Measurements from ENCODE around the gene FCRLA.
A peak's percentile ranks its signal among the peaks of the same experiment; 100 is the strongest.
"Not testable (repeated sequence)": the region's sequence is repeated elsewhere in the genome, so short reads cannot be mapped to it uniquely, and the experiment has no call there.

The FCRLA gene, protein sequence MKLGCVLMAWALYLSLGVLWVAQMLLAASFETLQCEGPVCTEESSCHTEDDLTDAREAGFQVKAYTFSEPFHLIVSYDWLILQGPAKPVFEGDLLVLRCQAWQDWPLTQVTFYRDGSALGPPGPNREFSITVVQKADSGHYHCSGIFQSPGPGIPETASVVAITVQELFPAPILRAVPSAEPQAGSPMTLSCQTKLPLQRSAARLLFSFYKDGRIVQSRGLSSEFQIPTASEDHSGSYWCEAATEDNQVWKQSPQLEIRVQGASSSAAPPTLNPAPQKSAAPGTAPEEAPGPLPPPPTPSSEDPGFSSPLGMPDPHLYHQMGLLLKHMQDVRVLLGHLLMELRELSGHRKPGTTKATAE

DNA sequence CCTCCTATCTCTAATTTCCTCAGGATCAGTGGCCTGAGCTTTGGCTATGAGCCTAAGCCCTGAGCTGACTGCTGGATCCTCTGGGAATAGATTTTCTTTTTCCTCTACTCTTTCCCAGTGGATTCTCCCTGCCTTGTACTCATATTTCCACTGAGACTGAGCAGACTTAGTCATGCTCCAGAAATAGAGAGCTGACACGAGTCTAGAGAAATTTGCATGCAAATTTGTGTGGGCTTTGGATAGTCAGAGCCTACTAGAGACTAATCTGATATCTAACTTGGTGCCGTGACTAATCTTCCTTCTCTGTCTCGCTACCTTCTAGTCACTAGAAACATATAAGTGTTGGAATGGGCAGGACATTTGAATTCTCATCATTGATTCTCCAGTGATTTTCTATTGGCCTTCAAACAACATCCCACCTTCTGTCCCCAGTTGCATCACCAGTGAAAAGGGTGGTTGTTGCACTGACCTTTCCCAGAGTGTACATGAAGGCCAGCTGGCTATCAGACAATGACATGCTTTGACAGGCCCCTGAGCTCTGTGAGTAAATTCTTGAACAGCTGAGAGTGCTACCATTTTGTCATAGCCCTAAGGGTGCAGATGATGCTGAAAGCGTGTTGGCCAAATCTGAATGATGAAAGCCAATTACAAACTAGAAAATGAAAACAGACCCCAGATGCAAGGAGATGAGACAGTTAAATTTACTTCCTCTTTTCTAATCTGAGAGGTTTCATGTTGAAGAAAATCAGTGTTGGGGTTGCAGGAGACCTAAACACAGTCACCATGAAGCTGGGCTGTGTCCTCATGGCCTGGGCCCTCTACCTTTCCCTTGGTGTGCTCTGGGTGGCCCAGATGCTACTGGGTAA lies at the start of gene FCRLA:
TSS of gene FCRLA (plus strand) at position 748 of the 866 bp plus-strand sequence. CDS start at position 784, 36 bp downstream.
- DNase-seq (ENCODE audit: low spot score): peak; percentile 8

DNA sequence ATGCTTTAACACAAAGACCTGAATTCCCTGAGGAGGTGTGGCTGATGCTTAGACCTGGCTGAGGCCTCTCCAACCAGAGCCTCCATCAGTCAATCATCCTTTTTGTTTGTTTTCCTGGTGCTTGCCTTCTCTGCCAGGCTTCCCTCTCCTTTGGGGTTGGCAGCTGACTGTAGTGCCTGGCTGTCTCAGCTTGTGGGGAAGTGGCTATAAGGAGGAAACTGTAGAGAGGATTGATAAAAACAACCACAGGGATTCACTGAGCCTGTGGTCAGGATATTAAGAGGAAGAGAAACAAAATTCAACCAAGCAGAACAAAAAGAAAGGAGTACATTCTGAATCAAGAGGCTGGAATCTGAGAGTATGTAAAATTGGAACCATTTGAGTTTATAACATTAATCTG lies 48.5 kb upstream of the FCRLA start:
- DNase-seq (ENCODE audit: low spot score): not testable (repeated sequence)

DNA sequence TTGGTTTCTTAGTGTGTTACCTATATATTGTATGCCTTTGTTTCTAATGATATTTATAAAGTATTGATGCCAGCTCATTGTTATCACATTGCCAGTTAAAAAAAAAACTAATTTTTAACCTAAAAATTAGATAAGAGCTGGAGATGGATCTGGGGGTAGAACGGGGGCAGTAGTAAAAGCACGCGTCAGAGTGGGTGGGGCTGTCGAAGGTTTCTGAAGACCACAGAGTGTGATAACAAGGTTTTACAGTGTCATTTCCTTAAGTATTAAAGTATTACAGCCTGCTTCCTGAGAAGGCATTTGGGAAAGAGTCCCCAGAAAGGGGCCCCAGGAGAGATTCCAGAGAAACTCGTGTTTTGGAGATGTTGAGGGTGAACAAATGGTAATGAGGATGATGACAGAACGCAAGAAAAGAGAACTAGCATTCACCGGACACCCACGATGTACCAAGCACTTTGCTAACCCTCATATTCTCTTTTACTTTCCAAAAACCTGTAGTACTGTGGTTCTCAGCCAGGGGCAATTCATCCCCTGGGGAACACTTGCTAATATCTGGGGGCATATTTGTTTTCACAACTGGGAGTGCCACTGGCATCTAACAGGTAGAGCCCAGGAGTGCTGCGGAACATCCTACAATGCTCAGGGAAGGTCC lies 45.2 kb upstream of the FCRLA start:
- DNase-seq (ENCODE audit: low spot score): not testable (repeated sequence)

DNA sequence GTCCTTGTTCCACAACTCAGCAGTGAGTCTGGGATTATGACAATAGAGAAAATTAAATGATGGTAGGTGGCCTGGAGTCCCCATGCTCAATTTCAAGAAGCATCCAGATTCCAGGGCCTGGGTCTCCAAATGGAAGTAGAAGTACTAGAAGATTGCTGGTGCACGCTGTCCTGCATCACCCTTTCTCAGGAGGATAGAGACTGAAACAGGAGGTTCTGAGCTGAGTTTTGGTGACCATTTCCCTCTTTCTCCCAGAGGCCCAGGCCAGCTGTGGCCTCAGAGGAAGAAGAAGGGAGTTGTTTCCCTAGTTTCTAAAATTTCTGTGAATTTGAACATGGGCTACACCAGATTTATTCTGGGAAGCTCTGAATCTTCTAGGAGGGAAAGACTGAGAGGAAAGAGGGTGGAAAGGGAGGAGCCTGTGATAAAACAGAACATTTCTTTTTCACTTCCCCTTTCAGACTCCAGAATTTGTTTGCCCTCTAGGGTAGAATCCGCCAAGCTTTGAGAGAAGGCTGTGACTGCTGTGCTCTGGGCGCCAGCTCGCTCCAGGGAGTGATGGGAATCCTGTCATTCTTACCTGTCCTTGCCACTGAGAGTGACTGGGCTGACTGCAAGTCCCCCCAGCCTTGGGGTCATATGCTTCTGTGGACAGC lies 44.2 kb upstream of the FCRLA start, which contains the start of gene FCGR2B:
TSS of gene FCGR2B (plus strand) at position 460 of the 656 bp plus-strand sequence. CDS start at position 559, 99 bp downstream.
- not testable (repeated sequence) for DNase-seq (ENCODE audit: low spot score)

DNA sequence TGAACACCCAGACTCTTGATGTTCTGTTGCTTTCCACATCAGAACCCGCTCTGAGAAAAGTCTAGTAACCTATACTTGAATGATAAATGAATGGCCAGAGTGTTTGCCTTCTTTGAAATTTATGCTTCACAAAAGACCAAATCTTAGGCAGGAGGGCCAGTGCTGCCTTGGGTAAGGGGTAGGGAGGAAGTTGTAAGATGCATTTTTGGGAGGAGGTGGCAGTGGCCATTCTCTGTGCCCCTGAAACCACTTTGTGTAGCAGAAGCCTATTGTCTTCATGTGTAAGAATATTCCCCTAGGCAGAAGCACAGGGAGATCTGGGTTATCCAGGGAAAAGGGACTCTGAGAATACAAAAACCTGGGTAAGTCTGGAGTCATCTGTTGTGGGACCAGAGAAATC lies 43.5 kb upstream of the FCRLA start:
- DNase-seq (ENCODE audit: low spot score): not testable (repeated sequence)

DNA sequence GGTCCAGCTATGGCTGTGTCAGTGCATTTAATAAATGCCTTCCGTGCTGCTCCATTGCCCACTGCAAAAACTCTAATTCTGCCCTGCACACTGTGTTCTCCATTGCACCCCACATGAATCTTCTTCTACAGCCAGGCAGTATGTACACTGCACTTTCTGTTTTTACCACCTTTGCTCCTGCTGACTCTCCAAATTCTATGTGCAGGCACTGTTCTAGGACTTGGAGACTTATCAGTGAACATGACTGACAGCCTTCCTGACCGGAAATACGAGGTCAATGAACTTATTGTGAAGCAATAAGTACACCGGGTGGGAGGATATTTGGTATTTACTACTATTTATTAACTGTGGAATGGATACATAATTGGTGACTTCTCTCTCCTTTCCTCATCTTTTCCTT lies 42.3 kb upstream of the FCRLA start:
- DNase-seq (ENCODE audit: low spot score): not testable (repeated sequence)

DNA sequence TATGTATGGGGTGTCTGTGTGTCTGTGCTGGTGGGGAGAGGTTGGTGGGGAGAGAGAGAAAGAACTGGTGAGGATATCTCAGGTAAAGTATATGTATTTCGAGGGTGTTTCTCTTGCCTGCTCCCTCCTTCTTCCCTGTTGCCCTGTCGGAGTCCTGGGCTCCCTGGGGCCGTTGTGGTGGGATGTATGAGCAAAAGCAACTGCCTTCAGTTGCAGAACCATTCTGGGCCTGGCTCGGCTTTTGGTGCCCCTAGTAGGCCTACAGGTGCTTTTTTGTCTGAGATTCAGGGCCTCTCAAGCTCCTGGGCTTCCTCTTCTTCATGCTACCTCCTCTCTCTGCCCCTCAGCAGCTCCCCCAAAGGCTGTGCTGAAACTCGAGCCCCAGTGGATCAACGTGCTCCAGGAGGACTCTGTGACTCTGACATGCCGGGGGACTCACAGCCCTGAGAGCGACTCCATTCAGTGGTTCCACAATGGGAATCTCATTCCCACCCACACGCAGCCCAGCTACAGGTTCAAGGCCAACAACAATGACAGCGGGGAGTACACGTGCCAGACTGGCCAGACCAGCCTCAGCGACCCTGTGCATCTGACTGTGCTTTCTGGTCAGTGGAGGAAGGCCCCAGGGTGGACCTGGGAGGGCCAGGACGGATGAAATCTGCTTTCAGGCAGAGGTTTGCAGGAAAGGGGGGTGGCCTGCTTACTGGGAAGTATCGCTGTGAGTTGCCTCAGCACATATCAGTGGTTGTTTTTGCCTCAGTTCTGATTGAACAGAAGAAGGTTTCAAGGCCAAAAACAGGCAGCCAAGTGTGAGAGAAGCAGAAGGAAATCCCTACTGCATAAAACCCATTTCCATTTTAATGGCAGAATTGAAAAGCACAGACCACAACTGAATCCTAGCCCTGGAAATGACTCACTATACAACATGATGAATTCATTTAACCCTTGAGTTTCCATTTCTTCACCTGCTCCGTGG lies 35.7 kb upstream of the FCRLA start:
- not testable (repeated sequence) for DNase-seq (ENCODE audit: low spot score)

DNA sequence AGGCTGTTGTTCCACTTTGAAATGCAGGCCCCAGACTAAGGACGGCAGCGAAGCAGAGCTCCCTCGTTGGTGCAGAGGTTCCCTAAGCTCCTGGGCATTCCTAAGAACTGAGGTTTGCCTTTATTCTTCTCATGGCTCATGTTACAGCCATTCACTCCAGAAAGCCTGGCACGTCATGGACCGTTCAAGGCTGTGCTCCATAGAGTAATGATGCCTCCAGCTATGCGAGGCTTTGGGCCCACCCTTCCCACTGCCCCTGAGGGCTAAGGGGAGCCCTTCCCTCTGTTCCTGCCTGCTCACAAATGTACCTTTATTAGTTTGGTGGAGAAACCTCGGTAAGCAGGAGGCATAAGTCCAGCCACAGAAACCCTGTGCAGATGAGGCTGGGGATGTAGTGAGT lies 33.6 kb upstream of the FCRLA start:
- not testable (repeated sequence) for DNase-seq (ENCODE audit: low spot score)

DNA sequence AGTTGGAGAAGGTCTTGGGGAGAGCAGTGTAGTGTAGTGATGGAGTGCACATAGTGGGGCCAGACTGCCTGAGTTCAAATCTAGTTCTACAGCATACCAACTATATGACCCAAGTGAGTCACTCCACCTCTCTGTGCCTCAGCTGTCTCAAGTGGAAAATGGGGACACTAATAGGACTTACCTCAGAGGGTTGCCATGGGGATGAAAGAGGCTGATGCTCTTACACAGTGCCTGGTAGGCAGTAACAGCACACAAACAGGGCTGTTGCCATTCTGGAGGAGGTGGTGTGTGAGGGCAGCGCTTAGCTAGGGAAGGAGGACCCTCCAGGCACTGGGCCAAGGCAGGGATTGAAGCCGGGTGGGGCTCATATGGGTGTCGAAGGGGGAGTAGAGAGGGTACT lies 32.6 kb upstream of the FCRLA start:
- DNase-seq (ENCODE audit: low spot score): not testable (repeated sequence)

DNA sequence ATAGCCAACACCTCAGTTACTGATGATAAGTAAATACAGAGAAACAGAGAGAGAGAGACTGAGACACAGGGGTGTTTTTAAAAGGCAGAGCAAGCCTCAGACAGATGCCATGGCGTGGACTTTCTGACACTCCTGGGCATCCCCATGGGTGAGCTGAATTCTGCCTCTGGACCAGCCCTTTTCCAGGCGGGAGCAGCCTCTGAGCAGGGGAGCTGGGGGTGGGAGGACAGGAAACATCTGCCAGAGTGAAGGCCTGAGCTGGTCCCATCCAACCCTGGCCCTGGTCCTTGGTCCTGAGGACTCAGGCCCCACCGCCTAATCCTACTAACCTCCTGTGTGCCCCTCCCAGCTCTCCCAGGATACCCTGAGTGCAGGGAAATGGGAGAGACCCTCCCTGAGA lies 32.1 kb upstream of the FCRLA start:
- not testable (repeated sequence) for DNase-seq (ENCODE audit: low spot score)

DNA sequence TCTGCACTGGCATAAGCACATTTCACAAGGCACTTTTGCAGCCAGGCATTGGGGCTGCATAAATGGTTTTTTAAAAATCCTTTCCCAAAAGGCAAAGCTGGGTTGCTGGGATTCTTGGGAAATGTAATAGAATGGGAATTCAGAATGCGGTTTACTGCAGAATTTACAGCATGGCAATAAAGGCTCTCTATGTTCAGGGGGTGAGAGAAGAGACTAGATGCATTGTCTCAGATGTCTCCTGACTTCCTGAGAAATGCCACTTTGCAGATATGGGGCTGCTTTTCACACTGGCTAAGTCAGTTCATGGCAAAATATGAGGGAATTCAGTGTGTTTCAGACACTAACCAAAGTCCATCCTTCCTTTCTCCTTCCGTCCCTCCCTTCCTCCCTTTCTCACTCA lies 30.6 kb upstream of the FCRLA start:
- no peak for DNase-seq (ENCODE audit: low spot score)

DNA sequence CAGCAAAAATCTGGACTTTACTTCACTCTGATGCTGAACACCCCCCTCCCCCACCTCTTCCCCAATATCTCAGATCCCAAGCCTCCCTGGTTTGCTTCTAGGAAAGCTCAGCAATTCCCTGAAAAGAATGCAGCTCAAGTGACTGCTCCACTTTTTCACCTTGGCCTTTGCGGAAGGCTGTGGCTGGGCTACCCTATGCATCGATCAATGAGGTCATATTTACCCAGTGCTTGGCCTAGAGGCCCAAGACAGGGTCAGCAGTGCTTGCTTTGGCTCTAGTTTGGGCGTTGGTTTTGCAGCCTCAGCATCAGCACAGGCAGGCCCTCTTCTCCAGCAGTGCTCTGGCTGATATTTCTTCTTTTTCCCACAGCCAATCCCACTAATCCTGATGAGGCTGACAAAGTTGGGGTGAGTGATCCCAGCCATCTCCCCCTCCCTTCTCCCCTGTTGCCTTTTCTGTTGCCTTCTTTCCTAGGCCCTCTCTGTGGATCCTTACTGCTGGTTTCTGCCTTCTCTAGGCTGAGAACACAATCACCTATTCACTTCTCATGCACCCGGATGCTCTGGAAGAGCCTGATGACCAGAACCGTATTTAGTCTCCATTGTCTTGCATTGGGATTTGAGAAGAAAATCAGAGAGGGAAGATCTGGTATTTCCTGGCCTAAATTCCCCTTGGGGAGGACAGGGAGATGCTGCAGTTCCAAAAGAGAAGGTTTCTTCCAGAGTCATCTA lies 29.9 kb upstream of the FCRLA start:
- no peak for DNase-seq (ENCODE audit: low spot score)

DNA sequence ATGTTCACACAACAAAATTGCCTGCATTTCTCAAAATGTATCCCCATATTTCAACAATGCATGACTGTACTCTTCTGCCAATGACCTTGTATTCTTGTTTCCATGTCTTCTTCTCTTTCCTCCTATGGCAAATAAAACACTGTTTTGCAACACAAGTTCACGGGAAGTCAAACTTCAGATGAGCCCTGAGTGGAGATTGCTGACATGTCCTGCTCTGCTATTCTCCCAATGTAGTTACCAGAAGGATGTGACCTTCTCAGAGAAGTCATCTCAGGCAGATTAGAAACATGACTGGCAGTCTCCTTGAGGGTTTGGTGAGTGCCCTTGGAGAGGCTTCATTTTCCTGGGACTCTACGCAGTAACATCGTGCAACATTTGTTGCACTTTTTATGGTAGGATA lies 28.5 kb upstream of the FCRLA start:
- no peak for DNase-seq (ENCODE audit: low spot score)

DNA sequence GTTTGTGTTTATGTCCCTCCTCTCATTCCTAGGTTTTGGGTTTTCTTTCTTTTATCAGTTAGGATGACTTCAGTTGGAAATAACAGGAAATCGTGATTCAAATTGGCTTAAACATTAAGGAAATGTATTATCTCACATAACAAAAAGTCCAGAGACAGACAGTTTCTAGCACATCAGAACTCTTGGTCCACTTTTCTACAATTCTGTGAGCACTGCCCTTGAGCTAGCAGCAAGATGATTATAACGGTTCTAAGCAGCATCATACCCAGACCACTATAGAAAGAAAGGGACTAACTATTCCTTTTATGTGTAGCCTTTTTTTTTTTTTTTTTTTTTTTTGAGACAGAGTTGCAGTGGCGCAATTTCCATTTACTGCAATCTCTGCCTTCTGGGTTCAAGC lies 25.1 kb upstream of the FCRLA start:
- no peak for DNase-seq (ENCODE audit: low spot score)

DNA sequence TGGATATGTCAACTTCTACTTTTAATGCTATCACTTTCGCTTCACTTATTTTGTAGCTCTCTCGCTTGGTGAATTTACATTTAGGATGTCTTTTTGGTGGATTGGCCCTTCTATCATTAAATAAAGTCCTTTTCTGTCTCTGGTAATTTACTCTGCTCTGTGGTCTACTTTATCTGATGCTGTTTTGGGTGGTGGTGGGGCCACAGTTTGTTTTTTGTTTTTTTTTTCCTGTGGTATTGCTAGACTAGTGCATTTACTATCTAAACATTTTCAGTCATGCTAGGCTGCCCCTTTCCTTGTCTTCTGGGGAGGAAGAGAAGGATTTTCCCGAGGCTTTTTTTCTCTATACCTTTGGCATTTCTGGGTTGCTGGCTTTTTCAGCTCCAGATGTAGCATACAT lies 18.1 kb upstream of the FCRLA start:
- DNase-seq (ENCODE audit: low spot score): no peak

DNA sequence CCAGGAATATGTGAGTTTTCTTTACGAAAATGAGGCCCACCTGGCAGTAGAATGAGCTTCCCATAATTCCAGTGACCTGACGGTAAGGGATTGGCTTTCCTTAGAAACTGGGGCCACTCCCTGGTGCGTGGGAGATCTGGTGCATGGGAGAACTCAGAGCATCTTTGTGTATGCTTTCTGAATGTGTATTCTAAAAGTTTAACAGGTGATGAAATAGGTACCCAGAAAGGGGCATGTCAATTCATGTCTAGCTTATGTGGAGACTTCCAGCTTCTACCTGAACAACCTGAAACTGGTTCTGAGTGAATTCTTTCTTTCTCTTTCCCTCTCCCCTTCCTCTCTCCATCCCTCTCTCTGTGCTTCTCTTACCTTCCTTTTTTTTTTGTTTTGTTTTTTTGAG lies 15.2 kb upstream of the FCRLA start:
- no peak for DNase-seq (ENCODE audit: low spot score)

DNA sequence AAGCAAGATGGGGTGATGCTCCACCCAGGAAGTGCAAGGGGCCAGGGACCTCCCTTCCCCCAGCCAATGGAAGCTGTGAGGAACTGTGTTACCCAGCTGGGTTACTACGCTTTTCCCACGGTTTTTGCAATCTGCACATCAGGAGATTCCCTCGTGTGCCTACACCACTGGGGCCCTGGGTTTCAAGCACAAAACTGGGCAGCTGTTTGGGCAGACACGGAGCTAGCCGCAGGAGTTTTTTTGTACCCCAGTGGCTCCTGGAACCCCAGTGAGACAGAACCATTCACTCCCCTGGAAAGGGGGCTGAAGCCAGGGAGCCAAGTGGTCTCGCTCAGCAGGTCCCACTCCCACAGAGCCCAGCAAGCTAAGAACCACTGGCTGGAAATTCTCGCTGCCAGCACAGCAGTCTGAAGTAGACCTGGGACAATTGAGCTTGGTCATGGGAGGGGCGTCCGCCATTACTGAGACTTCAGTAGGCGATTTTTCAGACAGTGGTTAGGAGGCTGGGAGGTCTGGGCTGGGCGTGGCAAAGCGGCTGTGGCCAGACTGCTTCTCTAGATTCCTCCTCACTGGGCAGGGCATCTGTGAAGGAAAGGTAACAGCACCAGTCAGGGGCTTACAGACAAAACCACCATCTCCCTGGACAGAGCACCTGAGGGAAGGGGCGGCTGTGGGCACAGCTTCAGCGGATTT lies 13.9 kb upstream of the FCRLA start:
- DNase-seq (ENCODE audit: low spot score): not testable (repeated sequence)

DNA sequence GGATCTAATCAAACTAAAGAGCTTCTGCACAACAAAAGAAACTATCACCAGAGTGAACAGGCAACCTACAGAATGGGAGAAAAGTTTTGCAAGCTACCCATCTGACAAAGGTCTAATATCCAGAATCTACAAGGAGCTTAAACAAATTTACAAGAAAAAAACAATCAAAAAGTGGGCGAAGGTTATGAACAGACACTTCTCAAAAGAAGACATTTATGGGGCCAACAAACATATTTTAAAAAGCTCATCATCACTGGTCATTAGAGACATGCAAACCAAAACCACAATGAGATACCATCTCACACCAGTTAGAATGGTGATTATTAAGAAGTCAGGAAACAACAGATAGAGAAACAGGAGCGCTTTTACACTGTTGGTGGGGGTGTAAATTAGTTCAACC lies 8.7 kb upstream of the FCRLA start:
- DNase-seq (ENCODE audit: low spot score): not testable (repeated sequence)

DNA sequence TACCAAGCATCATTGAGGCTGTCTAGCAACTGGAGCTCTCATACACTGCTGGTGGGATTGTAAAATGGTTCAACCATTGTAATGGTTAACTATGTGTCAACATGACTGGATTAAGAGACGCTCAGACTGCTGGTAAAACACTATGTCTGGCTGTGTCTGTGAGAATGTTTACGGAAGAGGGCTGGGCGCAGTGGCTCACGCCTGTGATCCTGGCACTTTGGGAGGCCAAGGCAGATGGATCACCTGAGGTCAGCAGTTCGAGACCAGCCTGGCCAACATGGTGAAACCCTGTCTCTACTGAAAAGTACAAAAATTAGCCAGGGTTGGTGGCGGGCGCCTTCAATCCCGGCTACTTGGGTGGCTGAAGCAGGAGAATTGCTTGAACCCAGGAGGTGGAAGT lies 4.8 kb upstream of the FCRLA start:
- DNase-seq (ENCODE audit: low spot score): no peak

Data from SW480 (cell line).